WERI-Rb-1 (cell line): ENCODE results near the gene TRAIP.
"Not testable (repeated sequence)": the region's sequence is repeated elsewhere in the genome, so short reads cannot be mapped to it uniquely, and the experiment has no call there.

ENCODE experiments used
- DNase-seq: peaks from one replicate; pipeline ENCODE4 v3.0.0-alpha.2; 2020
- H3K27ac ChIP-seq: fragments of 250-450 bp; sonication (Bioruptor Pico); 2 replicates; pipeline ENCODE4 v1.5.1; 2020; ENCODE audit warnings: mild to moderate bottlenecking, moderate library complexity
- H3K27me3 ChIP-seq: fragments of 250-450 bp; sonication (Bioruptor Pico); 2 replicates; pipeline ENCODE4 v1.5.1; 2021; ENCODE audit warnings: mild to moderate bottlenecking, low read depth, moderate library complexity; ENCODE audit not compliant: insufficient read depth, severe bottlenecking
- H3K36me3 ChIP-seq: fragments of 250-450 bp; sonication (Bioruptor Pico); 2 replicates; pipeline ENCODE4 v1.5.1; 2020; ENCODE audit warnings: mild to moderate bottlenecking, moderate library complexity
- H3K4me3 ChIP-seq: 2 replicates; pipeline ENCODE4 v1.5.1; 2011; ENCODE audit warnings: low read depth, mild to moderate bottlenecking, control low read depth, low read length
- H3K9me3 ChIP-seq: fragments of 250-450 bp; sonication (Bioruptor Pico); 2 replicates; pipeline ENCODE4 v1.5.1; 2021; ENCODE audit warnings: mild to moderate bottlenecking, moderate library complexity; ENCODE audit not compliant: severe bottlenecking
- TF ChIP-seq, protein P1 (sequence below): IDR thresholded peaks from 2 replicates; pipeline ENCODE4 v1.5.1; 2011; ENCODE audit warnings: low read depth, mild to moderate bottlenecking, control low read depth, inconsistent platforms, low read length

Gene TRAIP

DNA sequence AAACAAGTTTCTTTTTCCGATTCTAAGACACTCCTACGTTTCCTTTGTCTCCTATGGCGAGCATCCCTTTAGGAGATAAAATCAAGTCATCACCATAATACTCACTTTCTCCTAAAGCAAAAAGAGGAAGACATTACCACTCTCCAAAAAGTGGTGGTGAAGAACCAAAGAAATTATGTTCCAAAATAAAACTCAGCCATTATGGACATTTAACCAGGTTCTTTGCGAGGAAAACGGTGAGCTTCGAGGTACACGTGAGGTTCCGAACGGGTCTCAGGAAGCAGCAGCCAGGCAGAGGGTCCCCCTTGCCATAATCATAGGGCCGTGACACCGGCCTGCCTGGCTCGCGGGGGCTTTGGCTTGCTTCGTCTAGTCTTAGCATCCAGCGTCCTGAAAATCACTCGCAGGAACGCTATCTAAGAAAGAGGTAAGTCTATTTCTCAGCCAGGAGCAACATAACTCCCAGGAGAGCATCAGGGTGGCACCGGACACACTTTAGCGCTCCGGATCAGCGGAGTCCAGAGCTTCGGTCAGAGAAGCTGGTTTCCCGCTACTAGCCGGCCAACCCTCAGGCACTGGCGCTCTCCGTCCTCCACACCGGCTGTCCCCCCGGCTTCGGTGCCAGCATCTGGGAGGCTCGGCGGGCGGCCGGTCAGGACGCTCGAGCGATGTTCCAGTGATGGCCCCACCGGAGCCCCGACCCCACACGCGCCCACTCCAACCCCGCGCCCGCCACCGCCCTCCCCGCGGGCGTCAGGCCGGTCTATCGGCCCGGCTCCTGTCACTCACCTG lies 70.6 kb downstream of the TRAIP start:
- H3K27ac ChIP-seq, result peak overlapping the region; percentile 86
- peaks cover 33% of the 10 kb centered on the region for H3K36me3 ChIP-seq
- peak overlapping the region; percentile 95 for H3K4me3 ChIP-seq
- H3K9me3 ChIP-seq, result no peaks in the 10 kb centered on the region
- DNase-seq, result no peak
- no peaks in the 10 kb centered on the region for H3K27me3 ChIP-seq
- TF ChIP-seq, protein P1, sequence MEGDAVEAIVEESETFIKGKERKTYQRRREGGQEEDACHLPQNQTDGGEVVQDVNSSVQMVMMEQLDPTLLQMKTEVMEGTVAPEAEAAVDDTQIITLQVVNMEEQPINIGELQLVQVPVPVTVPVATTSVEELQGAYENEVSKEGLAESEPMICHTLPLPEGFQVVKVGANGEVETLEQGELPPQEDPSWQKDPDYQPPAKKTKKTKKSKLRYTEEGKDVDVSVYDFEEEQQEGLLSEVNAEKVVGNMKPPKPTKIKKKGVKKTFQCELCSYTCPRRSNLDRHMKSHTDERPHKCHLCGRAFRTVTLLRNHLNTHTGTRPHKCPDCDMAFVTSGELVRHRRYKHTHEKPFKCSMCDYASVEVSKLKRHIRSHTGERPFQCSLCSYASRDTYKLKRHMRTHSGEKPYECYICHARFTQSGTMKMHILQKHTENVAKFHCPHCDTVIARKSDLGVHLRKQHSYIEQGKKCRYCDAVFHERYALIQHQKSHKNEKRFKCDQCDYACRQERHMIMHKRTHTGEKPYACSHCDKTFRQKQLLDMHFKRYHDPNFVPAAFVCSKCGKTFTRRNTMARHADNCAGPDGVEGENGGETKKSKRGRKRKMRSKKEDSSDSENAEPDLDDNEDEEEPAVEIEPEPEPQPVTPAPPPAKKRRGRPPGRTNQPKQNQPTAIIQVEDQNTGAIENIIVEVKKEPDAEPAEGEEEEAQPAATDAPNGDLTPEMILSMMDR, result no peak

GRCh38 chr3:49782277-49782676 lies 74.1 kb downstream of the TRAIP start:
- peaks cover 44% of the 10 kb centered on the region for H3K36me3 ChIP-seq
- H3K27me3 ChIP-seq, DNase-seq, H3K9me3 ChIP-seq, H3K4me3 ChIP-seq, H3K27ac ChIP-seq: not testable (repeated sequence)

GRCh38 chr3:49781415-49782199 lies 74.8 kb downstream of the TRAIP start:
- peaks cover 49% of the 10 kb centered on the region for H3K36me3 ChIP-seq
- TF ChIP-seq, protein P1, result no peak
- no peak overlapping the region for H3K4me3 ChIP-seq
- peak; percentile 57 for DNase-seq
- no peaks in the 10 kb centered on the region for H3K27me3 ChIP-seq
- no peaks in the 10 kb centered on the region for H3K9me3 ChIP-seq
- H3K27ac ChIP-seq, result peak overlapping the region; percentile 47

GRCh38 chr3:49780975-49781365 lies 75.4 kb downstream of the TRAIP start:
- not testable (repeated sequence) for H3K27me3 ChIP-seq, DNase-seq, H3K4me3 ChIP-seq, H3K9me3 ChIP-seq
- peak overlapping the region; percentile 47 for H3K27ac ChIP-seq
- peaks cover 51% of the 10 kb centered on the region for H3K36me3 ChIP-seq

DNA sequence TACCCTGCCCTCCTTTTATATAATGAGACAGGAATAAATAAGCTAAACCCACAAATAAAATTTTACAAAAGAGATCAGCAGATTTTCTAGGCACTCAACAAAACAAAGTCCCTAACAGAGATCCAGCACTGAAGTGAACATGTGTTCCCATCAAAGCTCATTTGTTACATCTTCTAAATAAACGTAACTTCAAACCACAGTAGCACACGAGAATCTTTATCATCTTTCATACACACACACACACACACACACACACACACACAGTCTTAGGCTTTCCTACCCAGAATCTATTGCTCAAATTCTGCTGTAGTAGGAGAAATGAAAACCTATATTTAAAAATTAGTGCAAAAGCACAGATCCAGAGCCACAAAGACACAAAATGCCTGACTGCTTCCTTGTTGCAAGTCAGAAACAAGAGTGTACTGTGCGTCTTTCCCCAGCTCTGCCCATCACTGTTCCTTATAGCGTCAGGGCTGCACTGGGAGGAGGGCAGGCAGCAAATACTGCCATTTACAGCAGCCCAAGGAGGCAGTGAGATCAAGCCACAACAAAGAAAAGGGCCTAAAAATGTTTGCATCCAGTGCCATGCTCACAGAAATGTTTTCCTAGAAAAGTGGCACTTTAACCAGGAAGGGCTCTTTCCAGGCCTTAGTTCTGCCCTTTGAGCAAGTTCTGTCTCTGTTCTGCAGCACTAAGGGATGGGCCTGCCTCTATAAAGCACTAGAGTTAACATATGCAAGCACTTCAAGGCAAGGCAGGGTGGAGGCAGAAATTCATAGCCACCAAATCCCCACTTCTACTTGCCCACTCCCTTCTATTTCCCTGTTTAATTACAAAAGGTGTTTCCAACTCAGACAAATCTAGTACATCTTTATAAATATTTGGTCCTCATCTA lies 76.0 kb downstream of the TRAIP start:
- no peak overlapping the region; the same call in 1 of the 2 replicates for H3K27ac ChIP-seq
- no peaks in the 10 kb centered on the region for H3K9me3 ChIP-seq
- no peak for DNase-seq
- TF ChIP-seq, protein P1, result no peak
- peaks cover 49% of the 10 kb centered on the region for H3K36me3 ChIP-seq
- H3K27me3 ChIP-seq, result no peaks in the 10 kb centered on the region
- no peak overlapping the region for H3K4me3 ChIP-seq

DNA sequence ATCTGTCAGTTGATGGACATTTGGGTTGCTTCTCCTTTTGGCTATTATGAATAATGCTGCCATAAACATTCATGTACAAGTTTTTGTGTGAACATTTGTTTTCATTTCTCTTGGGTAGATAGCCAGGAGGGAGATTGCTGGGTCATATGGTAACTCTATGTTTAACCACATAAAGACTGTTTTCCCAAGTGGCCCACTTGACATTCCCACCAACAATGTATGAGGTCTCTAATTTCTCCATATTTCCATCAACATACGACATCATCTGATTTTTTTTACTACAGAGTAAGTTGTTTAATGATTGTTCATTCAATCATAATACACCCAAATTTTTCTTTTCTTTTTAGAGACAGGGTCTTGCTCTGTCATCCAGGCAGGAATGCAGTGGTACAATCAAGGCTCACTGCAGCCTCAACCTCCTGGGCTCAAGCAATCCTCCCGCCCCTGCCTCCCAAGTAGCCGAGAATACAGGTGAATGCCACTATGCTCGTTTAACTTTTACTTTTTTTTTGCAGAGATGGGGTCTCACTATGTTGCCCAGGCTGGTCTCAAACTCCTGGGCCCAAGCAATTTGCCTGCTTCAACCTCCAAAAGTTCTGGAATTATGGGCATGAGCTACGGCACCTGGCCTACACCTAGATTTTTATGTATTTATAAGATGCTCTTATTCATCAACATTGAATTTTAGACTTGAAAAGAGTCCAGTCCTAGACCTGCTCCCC lies 76.8 kb downstream of the TRAIP start:
- Histone ChIP-seq H3K27me3 (no peaks in the 10 kb centered on the region), H3K27ac (no peak overlapping the region), H3K9me3 (no peaks in the 10 kb centered on the region), H3K36me3 (peaks cover 43% of the 10 kb centered on the region), H3K4me3 (no peak overlapping the region)
- TF ChIP-seq, protein P1, result no peak
- DNase-seq, result no peak
